Hepatocyte (in vitro differentiated cells): ENCODE measurements around the gene PNCK.

ENCODE experiments used
- CTCF ChIP-seq: fragments of 200-600 bp; sonication (generic); IDR thresholded peaks from 2 replicates; pipeline ENCODE4 v1.5.1; 2016; ENCODE audit warnings: antibody characterized with exemption, mild to moderate bottlenecking; ENCODE audit not compliant: poor library complexity
- EZH2 ChIP-seq: fragments of 200-600 bp; sonication (generic); IDR thresholded peaks from 2 replicates; pipeline ENCODE4 v1.6.1; 2016; ENCODE audit warnings: antibody characterized with exemption, mild to moderate bottlenecking, borderline replicate concordance
- EZH2phosphoT487 ChIP-seq: fragments of 200-600 bp; sonication (generic); IDR thresholded peaks from one replicate; pipeline ENCODE4 v1.6.1; 2018; ENCODE audit warnings: antibody characterized with exemption, mild to moderate bottlenecking, low read depth, moderate library complexity; ENCODE audit not compliant: unreplicated experiment, severe bottlenecking

- TF ChIP-seq CTCF (no peak), EZH2 (no peak), EZH2phosphoT487 (no peak)
These were observed 3.5 kb downstream of the PNCK start for GRCh38 chrX:153669901-153670731.
